CD14-positive monocyte (primary cell): ENCODE measurements around the gene THRB. TPM values are rescaled to one million over a fixed set of nuclear protein-coding genes. Genes with fewer than 3 reads are reported as not detected.

Experiments used
- DNase-seq, 3 donors: peaks; one replicate each; pipeline ENCODE4 v3.0.0-alpha.2; 2011 to 2022
- H2AFZ ChIP-seq: 2 replicates; pipeline ENCODE4 v1.6.0; 2012; ENCODE audit warnings: mild to moderate bottlenecking, low read depth, low read length, inconsistent platforms; ENCODE audit not compliant: insufficient read depth, poor library complexity, severe bottlenecking
- H3K27ac ChIP-seq, 2 donors: 1 replicate in 1 of 2; 2 replicates in 1 of 2; pipeline ENCODE4 v1.5.1; 2012 to 2013; ENCODE audit warnings: low read length in 2 of 2, control low read depth in 1 of 2, inconsistent platforms in 1 of 2, low read depth in 1 of 2, mild to moderate bottlenecking in 1 of 2
- H3K27me3 ChIP-seq, 2 donors: one replicate each; pipeline versions ENCODE4 v1.6.0 to v1.6.1; 2011 to 2013; ENCODE audit warnings: low read length in 2 of 2; ENCODE audit not compliant: control insufficient read depth in 2 of 2, insufficient read depth in 2 of 2
- H3K36me3 ChIP-seq, 2 donors: replicated peaks in 1 of 2; 1 replicate in 1 of 2; 2 replicates in 1 of 2; pipeline versions ENCODE4 v1.5.1 to v1.6.1; 2012 to 2013; ENCODE audit warnings: low read length in 2 of 2, control low read depth in 1 of 2, inconsistent platforms in 1 of 2, mild to moderate bottlenecking in 1 of 2; ENCODE audit not compliant: insufficient read depth in 2 of 2, control insufficient read depth in 1 of 2
- H3K4me1 ChIP-seq, 2 donors: 1 replicate in 1 of 2; 2 replicates in 1 of 2; pipeline versions ENCODE4 v1.5.1 to v1.6.1; 2012 to 2013; ENCODE audit warnings: low read length in 2 of 2, control low read depth in 1 of 2, inconsistent platforms in 1 of 2, mild to moderate bottlenecking in 1 of 2, moderate library complexity in 1 of 2; ENCODE audit not compliant: insufficient read depth in 2 of 2, control insufficient read depth in 1 of 2
- H3K4me2 ChIP-seq: replicated peaks from 2 replicates; pipeline ENCODE3; 2012; ENCODE audit warnings: low read length, moderate library complexity, mild to moderate bottlenecking; ENCODE audit not compliant: poor library complexity, severe bottlenecking; ENCODE audit errors: extremely low read depth
- H3K4me3 ChIP-seq, 3 experiments: fragments of 200-600 bp in 1 of 3; sonication (generic) in 1 of 3; replicated peaks in 1 of 3; 1 replicate in 2 of 3; 2 replicates in 1 of 3; pipeline ENCODE4 v1.5.1; 2011 to 2013; ENCODE audit warnings: low read length in 3 of 3, mild to moderate bottlenecking in 3 of 3, control low read depth in 2 of 3, low read depth in 2 of 3, inconsistent platforms in 1 of 3, moderate library complexity in 1 of 3
- H3K79me2 ChIP-seq: 2 replicates; pipeline ENCODE4 v1.6.0; 2012; ENCODE audit warnings: mild to moderate bottlenecking, control low read depth, inconsistent platforms, low read length, moderate library complexity; ENCODE audit not compliant: insufficient read depth
- H3K9ac ChIP-seq: 2 replicates; pipeline ENCODE4 v1.6.0; 2017; ENCODE audit warnings: low read length, mild to moderate bottlenecking; ENCODE audit not compliant: insufficient read depth, poor library complexity, severe bottlenecking
- H3K9me3 ChIP-seq, 2 donors: replicated peaks in 1 of 2; 1 replicate in 1 of 2; 2 replicates in 1 of 2; pipeline versions ENCODE4 v1.5.1 to v1.6.1; 2012 to 2013; ENCODE audit warnings: low read length in 2 of 2, control low read depth in 1 of 2; ENCODE audit not compliant: control insufficient read depth in 1 of 2, insufficient read depth in 1 of 2
- H4K20me1 ChIP-seq: 2 replicates; pipeline ENCODE4 v1.6.0; 2012; ENCODE audit warnings: mild to moderate bottlenecking, low read length, control low read depth, moderate library complexity; ENCODE audit not compliant: insufficient read depth
- H3K27ac Mint-ChIP-seq, 7 donors: one replicate each; pipeline ENCODE4 v1.8.0; 2020; ENCODE audit warnings: mild to moderate bottlenecking in 7 of 7, mixed read lengths in 7 of 7, moderate library complexity in 6 of 7, inconsistent platforms in 2 of 7
- H3K27me3 Mint-ChIP-seq, 3 donors: one replicate each; pipeline ENCODE4 v1.8.0; 2021 to 2022; ENCODE audit warnings: low read depth in 3 of 3, mild to moderate bottlenecking in 3 of 3, mixed read lengths in 3 of 3, moderate library complexity in 3 of 3, inconsistent platforms in 1 of 3
- H3K36me3 Mint-ChIP-seq, 2 donors: one replicate each; pipeline ENCODE4 v1.8.0; 2020; ENCODE audit warnings: mixed read lengths in 2 of 2, inconsistent platforms in 1 of 2, mild to moderate bottlenecking in 1 of 2
- H3K4me1 Mint-ChIP-seq: one replicate; pipeline ENCODE4 v1.8.0; 2020; ENCODE audit warnings: mild to moderate bottlenecking, mixed read lengths
- H3K4me3 Mint-ChIP-seq, 2 donors: one replicate each; pipeline ENCODE4 v1.8.0; 2020; ENCODE audit warnings: mild to moderate bottlenecking in 2 of 2, mixed read lengths in 2 of 2, moderate library complexity in 1 of 2
- H3K9me3 Mint-ChIP-seq, 7 donors: one replicate each; pipeline ENCODE4 v1.8.0; 2020 to 2022; ENCODE audit warnings: mixed read lengths in 7 of 7, mild to moderate bottlenecking in 6 of 7, moderate library complexity in 6 of 7, inconsistent platforms in 2 of 7
- CTCF ChIP-seq: fragments of 200-600 bp; IDR thresholded peaks from one replicate; pipeline ENCODE4 v1.8.0; 2022; ENCODE audit warnings: antibody characterized with exemption, mild to moderate bottlenecking
- WGBS: methylation state at CpG from one replicate; pipeline ENCODE4 v1.1.5; 2013; ENCODE audit warnings: missing lambda C conversion rate; ENCODE audit not compliant: insufficient coverage; 5-methylcytosine and 5-hydroxymethylcytosine counted together
- intact Hi-C, 2 donors: fragments of 100-400 bp; cut with micrococcal nuclease; formaldehyde crosslinking; loops; one replicate each; pipeline versions ENCODE4 v1.15.0 to v1.15.1; 2023
- polyA plus RNA-seq, 3 donors: library from polyadenylated mRNA; depleted of rRNA in 1 of 3; unstranded in 2 of 3; stranded (reverse) in 1 of 3; fragments of 300-500 nt in 2 of 3; fragments of >200 nt in 1 of 3; fragmentation: Illumina TruSeq in 2 of 3; gene quantifications; 1 replicate in 2 of 3; 2 replicates in 1 of 3; pipeline ENCODE4 v1.2.3, GENCODE V29; 2012 to 2021

THRB gene
- polyA plus RNA-seq, 3 donors, result 0.05 TPM; not detected in 2

- H3K27me3 ChIP-seq, result no peaks in the 10 kb centered on the region
- H3K4me1 ChIP-seq, result no peaks in the 10 kb centered on the region
- H3K4me2 ChIP-seq, result no peak overlapping the region
- TF ChIP-seq CTCF, result no peak
- WGBS, result no CpG with 5 or more reads among the region's 3 CpGs
- no peaks in the 10 kb centered on the region for H3K79me2 ChIP-seq
- H3K4me1 Mint-ChIP-seq, result peaks cover 3% of the 10 kb centered on the region
- no peaks in the 10 kb centered on the region for H3K36me3 ChIP-seq
- no peak overlapping the region for H3K27ac ChIP-seq
- no peak overlapping the region for H3K9ac ChIP-seq
- H4K20me1 ChIP-seq, result no peaks in the 10 kb centered on the region
- no peak for DNase-seq
- no peak overlapping the region for H3K27ac Mint-ChIP-seq
- no peaks in the 10 kb centered on the region for H3K9me3 ChIP-seq
- no peaks in the 10 kb centered on the region for H3K27me3 Mint-ChIP-seq
- no peak overlapping the region for H3K4me3 Mint-ChIP-seq
- H3K4me3 ChIP-seq, result no peak overlapping the region
- intact Hi-C loops, result no loop called here
- H2AFZ ChIP-seq, result no peak overlapping the region
- H3K9me3 Mint-ChIP-seq, result no peaks in the 10 kb centered on the region
- no peaks in the 10 kb centered on the region for H3K36me3 Mint-ChIP-seq
Measured at GRCh38 chr3:24367216-24367615, 127.4 kb downstream of the THRB start.

GRCh38 chr3:24365168-24365567 is 129.5 kb downstream of the THRB start:
- no peak overlapping the region for H3K4me2 ChIP-seq
- H3K4me1 ChIP-seq, result no peaks in the 10 kb centered on the region
- intact Hi-C loops, result no loop called here
- no peaks in the 10 kb centered on the region for H4K20me1 ChIP-seq
- DNase-seq, result peak in 1 of 3 donors; percentile 3
- no peak overlapping the region for H3K4me3 ChIP-seq
- H3K36me3 ChIP-seq, result no peaks in the 10 kb centered on the region
- no peak for TF ChIP-seq CTCF
- no peak overlapping the region for H2AFZ ChIP-seq
- Mint-ChIP-seq H3K4me1 (peaks cover 3% of the 10 kb centered on the region), H3K36me3 (no peaks in the 10 kb centered on the region), H3K27me3 (no peaks in the 10 kb centered on the region), H3K9me3 (no peaks in the 10 kb centered on the region), H3K27ac (peak overlapping the region in 1 of 7 donors; percentile 23), H3K4me3 (no peak overlapping the region)
- no peaks in the 10 kb centered on the region for H3K79me2 ChIP-seq
- H3K9me3 ChIP-seq, result no peaks in the 10 kb centered on the region
- no peak overlapping the region for H3K9ac ChIP-seq
- no peak overlapping the region for H3K27ac ChIP-seq
- no peaks in the 10 kb centered on the region for H3K27me3 ChIP-seq
- no CpG with 5 or more reads among the region's 2 CpGs for WGBS
